Esophagus squamous epithelium (tissue), 5 donors: Measurements from ENCODE around the gene PARP12. TPM values are rescaled to one million over a fixed set of nuclear protein-coding genes. Genes with fewer than 3 reads are reported as not detected.

Experiments used
- DNase-seq: peaks from one replicate; lab custom pipeline; 2025; lab: John Stamatoyannopoulos, UW
- H3K27ac ChIP-seq, 4 donors: fragments of 200-600 bp; sonication (generic); one replicate each; pipeline ENCODE4 v1.5.1; 2016 to 2019; ENCODE audit warnings: mild to moderate bottlenecking in 1 of 4
- H3K27me3 ChIP-seq, 4 donors: fragments of 200-600 bp; sonication (generic); 1 replicate in 3 of 4; 2 replicates in 1 of 4; pipeline versions ENCODE4 v1.5.1 to v1.6.0; 2017 to 2021; ENCODE audit warnings: antibody characterized with exemption in 1 of 4
- H3K36me3 ChIP-seq, 3 donors: fragments of 200-600 bp; sonication (generic); one replicate each; pipeline ENCODE4 v1.5.1; 2016 to 2019
- H3K4me1 ChIP-seq, 3 donors: fragments of 200-600 bp; sonication (generic); one replicate each; pipeline ENCODE4 v1.5.1; 2017 to 2019
- H3K4me3 ChIP-seq, 4 donors: fragments of 200-600 bp; sonication (generic); 1 replicate in 3 of 4; 2 replicates in 1 of 4; pipeline ENCODE4 v1.5.1; 2016 to 2019; ENCODE audit warnings: mild to moderate bottlenecking in 2 of 4, moderate library complexity in 1 of 4
- H3K9me3 ChIP-seq, 3 donors: fragments of 200-600 bp; sonication (generic); one replicate each; pipeline ENCODE4 v1.5.1; 2016 to 2019
- CTCF ChIP-seq, 6 experiments: fragments of 450-650 bp in 4 of 6; fragments of 200-600 bp in 2 of 6; sonication (generic) in 2 of 6; IDR thresholded peaks; one replicate each; pipeline ENCODE4 v1.5.1; 2016 to 2019; ENCODE audit warnings: antibody characterized with exemption in 6 of 6, mild to moderate bottlenecking in 4 of 6, moderate library complexity in 4 of 6
- POLR2A ChIP-seq, 4 donors: fragments of 450-650 bp; IDR thresholded peaks; one replicate each; pipeline ENCODE4 v1.6.1; 2017; ENCODE audit warnings: antibody characterized with exemption in 4 of 4, mild to moderate bottlenecking in 4 of 4, moderate library complexity in 3 of 4
- WGBS, 2 donors: methylation state at CpG; one replicate each; pipeline ENCODE4 v1.1.5; 2018; 5-methylcytosine and 5-hydroxymethylcytosine counted together
- intact Hi-C: fragments of 100-400 bp; cut with DNase I; formaldehyde crosslinking; loops from one replicate; pipeline ENCODE4 v1.15.0; 2022
- total RNA-seq, 4 donors: library from RNA; depleted of rRNA; stranded (reverse); fragments of >200 nt; gene quantifications; one replicate each; pipeline ENCODE4 v1.1.0, GENCODE V29; 2016
- donor health status: DM: yes; HTN: yes; CAD: no.

PARP12 gene
- total RNA-seq, 4 donors from 2014 or later = 17.0 to 28.6 (median 22.1) TPM

GRCh38 chr7:139987691-139988516, 74.8 kb downstream of the PARP12 start:
- Histone ChIP-seq H3K27me3 (peaks cover 0 to 4% (median 0%) of the 10 kb centered on the region in 4 donors), H3K36me3 (no peaks in the 10 kb centered on the region), H3K4me3 (no peak overlapping the region), H3K27ac (no peak overlapping the region), H3K4me1 (no peaks in the 10 kb centered on the region), H3K9me3 (no peaks in the 10 kb centered on the region)
- no peak for DNase-seq
- WGBS, 2 donors = 78 to 80% methylated on average over 13 of the region's 13 CpGs
- intact Hi-C loops = no loop called here
- no peak for TF ChIP-seq CTCF (IDR thresholded peaks at IDR 0.05)
- TF ChIP-seq POLR2A (IDR thresholded peaks at IDR 0.05) = no peak

- WGBS, 2 donors = 94 to 95% methylated on average over 7 to 9 of the region's 10 CpGs
- Histone ChIP-seq H3K27me3 (peaks cover 0 to 4% (median 0%) of the 10 kb centered on the region in 4 donors), H3K4me1 (no peaks in the 10 kb centered on the region), H3K9me3 (no peaks in the 10 kb centered on the region), H3K4me3 (no peak overlapping the region), H3K36me3 (no peaks in the 10 kb centered on the region), H3K27ac (no peak overlapping the region)
- TF ChIP-seq POLR2A (IDR thresholded peaks at IDR 0.05) (no peak), CTCF (IDR thresholded peaks at IDR 0.05) (no peak)
- intact Hi-C loops = no loop called here
- no peak for DNase-seq
These were observed 76.9 kb downstream of the PARP12 start for GRCh38 chr7:139985811-139986210.

- Histone ChIP-seq H3K9me3 (no peaks in the 10 kb centered on the region), H3K36me3 (no peaks in the 10 kb centered on the region), H3K4me3 (no peak overlapping the region), H3K4me1 (no peaks in the 10 kb centered on the region), H3K27me3 (peaks cover 0 to 4% (median 0%) of the 10 kb centered on the region in 4 donors), H3K27ac (no peak overlapping the region)
- DNase-seq = no peak
- WGBS, 2 donors = 75 to 78% methylated on average over 7 to 8 of the region's 8 CpGs
- TF ChIP-seq CTCF (IDR thresholded peaks at IDR 0.05) (no peak), POLR2A (IDR thresholded peaks at IDR 0.05) (no peak)
- intact Hi-C loops = no loop called here
These were observed 77.9 kb downstream of the PARP12 start for GRCh38 chr7:139984642-139985539.

- intact Hi-C loops = no loop called here
- 72 to 74% methylated on average over 9 of the region's 9 CpGs for whole genome bisulfite sequencing, 2 donors
These were observed 79.5 kb downstream of the PARP12 start for GRCh38 chr7:139982927-139983920.

More at GRCh38 chr7:139982927-139983920, 79.5 kb downstream of the PARP12 start:
- TF ChIP-seq CTCF (IDR thresholded peaks at IDR 0.05) (no peak), POLR2A (IDR thresholded peaks at IDR 0.05) (no peak)
- no peak overlapping the region for H3K27ac ChIP-seq
- H3K4me3 ChIP-seq = no peak overlapping the region
- H3K4me1 ChIP-seq = no peaks in the 10 kb centered on the region
- H3K9me3 ChIP-seq = no peaks in the 10 kb centered on the region
- DNase-seq = no peak
- peaks cover 0 to 4% (median 0%) of the 10 kb centered on the region in 4 donors for H3K27me3 ChIP-seq
- no peaks in the 10 kb centered on the region for H3K36me3 ChIP-seq
